OCI-LY7 (cell line): ENCODE data around the gene DCTN3. TPM values are rescaled to one million over a fixed set of nuclear protein-coding genes. Genes with fewer than 3 reads are reported as not detected.

Experiments used
- BruUV-seq: library from RNA; stranded (reverse); fragments of 400-500 nt; replicated peaks from 2 replicates; lab custom pipeline; 2021; lab: Mats Ljungman, UMichigan
- CTCF ChIA-PET: fragments of 300-600 bp; sonication (Branson Sonifier 250); formaldehyde crosslinking; loops from one replicate; lab custom pipeline; 2022; ENCODE audit warnings: antibody characterized with exemption; ENCODE audit not compliant: unreplicated experiment; lab: Charles Lee
- POLR2A ChIA-PET: fragments of 300-600 bp; sonication (Branson Sonifier 250); formaldehyde crosslinking; loops from one replicate; lab custom pipeline; 2022; ENCODE audit warnings: antibody characterized with exemption; lab: Charles Lee
- DNase-seq: peaks from one replicate; pipeline ENCODE4 v3.0.0-alpha.2; 2015; ENCODE audit warnings: low spot score
- H2AFZ ChIP-seq: fragments of 200-600 bp; sonication (generic), shearing (Covaris generic); 2 replicates; pipeline ENCODE4 v1.6.1; 2014; ENCODE audit warnings: mild to moderate bottlenecking, antibody characterized with exemption, low read length, moderate library complexity
- H3K27ac ChIP-seq: fragments of 200-600 bp; sonication (generic); 2 replicates; pipeline ENCODE4 v1.5.1; 2014; ENCODE audit warnings: mixed run types, low read depth, mild to moderate bottlenecking, moderate library complexity, low read length, inconsistent platforms; ENCODE audit not compliant: poor library complexity, severe bottlenecking
- H3K36me3 ChIP-seq: fragments of 200-600 bp; sonication (generic); 2 replicates; pipeline ENCODE4 v1.6.1; 2014; ENCODE audit warnings: mild to moderate bottlenecking, antibody characterized with exemption, low read length, moderate library complexity, mixed read lengths; ENCODE audit not compliant: insufficient read depth
- H3K4me1 ChIP-seq: fragments of 200-600 bp; sonication (generic); 2 replicates; pipeline ENCODE4 v1.5.1; 2014; ENCODE audit warnings: mild to moderate bottlenecking, low read length; ENCODE audit not compliant: insufficient read depth, poor library complexity, severe bottlenecking
- H3K4me2 ChIP-seq: fragments of 200-600 bp; sonication (generic); 2 replicates; pipeline ENCODE4 v1.6.1; 2014; ENCODE audit warnings: mild to moderate bottlenecking, low read length
- H3K4me3 ChIP-seq: fragments of 200-600 bp; sonication (generic); 2 replicates; pipeline ENCODE4 v1.5.1; 2014; ENCODE audit warnings: mild to moderate bottlenecking, low read depth, low read length; ENCODE audit not compliant: poor library complexity, severe bottlenecking
- H3K79me2 ChIP-seq: fragments of 200-600 bp; sonication (generic); 2 replicates; pipeline ENCODE4 v1.6.1; 2016; ENCODE audit warnings: low read depth, mild to moderate bottlenecking, low read length, moderate library complexity, mixed read lengths; ENCODE audit not compliant: insufficient read depth
- H3K9me2 ChIP-seq: fragments of 200-600 bp; sonication (generic); 2 replicates; pipeline ENCODE4 v1.6.1; 2016; ENCODE audit warnings: mild to moderate bottlenecking, low read length, mixed read lengths; ENCODE audit not compliant: insufficient read depth
- H3K9me3 ChIP-seq: fragments of 200-600 bp; sonication (generic); 2 replicates; pipeline ENCODE4 v1.6.1; 2014; ENCODE audit warnings: mild to moderate bottlenecking, mixed run types, low read length, mixed read lengths
- H4K20me1 ChIP-seq: fragments of 200-600 bp; sonication (generic); 2 replicates; pipeline ENCODE4 v1.6.1; 2014; ENCODE audit warnings: mild to moderate bottlenecking, antibody characterized with exemption, low read length, moderate library complexity, mixed read lengths; ENCODE audit not compliant: insufficient read depth
- EZH2phosphoT487 ChIP-seq: fragments of 200-600 bp; sonication (generic); IDR thresholded peaks from 2 replicates; pipeline ENCODE4 v1.6.1; 2018; ENCODE audit warnings: low read depth, borderline replicate concordance, mild to moderate bottlenecking, mixed run types, antibody characterized with exemption, low read length, moderate library complexity, mixed read lengths
- intact Hi-C: fragments of 100-400 bp; cut with micrococcal nuclease; formaldehyde crosslinking; loops from one replicate; pipeline ENCODE4 v1.10.0; 2022; ENCODE audit not compliant: unreplicated experiment
- total RNA-seq, 2 experiments: library from RNA; depleted of rRNA in 1 of 2; stranded (reverse); fragments of >200 nt in 1 of 2; shearing (Covaris generic) in 1 of 2; gene quantifications; 2 replicates each; pipeline ENCODE4 v1.2.3, GENCODE V29; 2014 to 2022
- TF ChIP-seq, protein P1 (sequence below): fragments of 200-600 bp; sonication (generic); conservative IDR thresholded peaks from 2 replicates; pipeline ENCODE4 v1.5.1; 2014; ENCODE audit warnings: mild to moderate bottlenecking, antibody characterized with exemption, low read length, moderate library complexity, mixed read lengths

Gene DCTN3
- total RNA-seq, 2 experiments from 2014 or later: 79.7 to 84.2 TPM

DNA sequence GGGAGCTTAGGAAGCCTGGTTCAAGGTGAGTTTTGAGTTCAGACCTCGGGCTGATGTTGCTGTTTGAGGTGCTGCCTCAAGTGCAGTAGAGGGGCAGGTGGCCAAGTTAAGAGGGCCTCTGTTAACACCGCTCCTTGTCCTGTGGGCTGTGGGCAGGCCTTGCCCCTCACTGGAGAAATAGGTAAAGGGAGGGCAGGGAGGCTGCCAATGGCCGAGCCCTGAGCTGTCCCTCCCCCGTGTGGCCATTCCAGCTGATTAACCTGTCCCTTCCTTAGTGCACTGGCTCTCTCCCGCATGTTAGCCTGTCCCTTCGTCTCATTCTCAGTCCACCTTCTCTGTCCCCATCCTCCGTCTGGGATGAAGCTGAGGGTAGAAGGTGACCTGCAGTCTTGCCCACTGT is 52.2 kb downstream of the DCTN3 start:
- H3K36me3 ChIP-seq: no peaks in the 10 kb centered on the region
- intact Hi-C loops: no loop called here
- ChIA-PET POLR2A (no interaction called here), CTCF (no interaction called here)
- no peaks in the 10 kb centered on the region for H4K20me1 ChIP-seq
- no peaks in the 10 kb centered on the region for H3K9me3 ChIP-seq
- H2AFZ ChIP-seq: no peak overlapping the region
- TF ChIP-seq EZH2phosphoT487: no peak
- TF ChIP-seq, protein P1, sequence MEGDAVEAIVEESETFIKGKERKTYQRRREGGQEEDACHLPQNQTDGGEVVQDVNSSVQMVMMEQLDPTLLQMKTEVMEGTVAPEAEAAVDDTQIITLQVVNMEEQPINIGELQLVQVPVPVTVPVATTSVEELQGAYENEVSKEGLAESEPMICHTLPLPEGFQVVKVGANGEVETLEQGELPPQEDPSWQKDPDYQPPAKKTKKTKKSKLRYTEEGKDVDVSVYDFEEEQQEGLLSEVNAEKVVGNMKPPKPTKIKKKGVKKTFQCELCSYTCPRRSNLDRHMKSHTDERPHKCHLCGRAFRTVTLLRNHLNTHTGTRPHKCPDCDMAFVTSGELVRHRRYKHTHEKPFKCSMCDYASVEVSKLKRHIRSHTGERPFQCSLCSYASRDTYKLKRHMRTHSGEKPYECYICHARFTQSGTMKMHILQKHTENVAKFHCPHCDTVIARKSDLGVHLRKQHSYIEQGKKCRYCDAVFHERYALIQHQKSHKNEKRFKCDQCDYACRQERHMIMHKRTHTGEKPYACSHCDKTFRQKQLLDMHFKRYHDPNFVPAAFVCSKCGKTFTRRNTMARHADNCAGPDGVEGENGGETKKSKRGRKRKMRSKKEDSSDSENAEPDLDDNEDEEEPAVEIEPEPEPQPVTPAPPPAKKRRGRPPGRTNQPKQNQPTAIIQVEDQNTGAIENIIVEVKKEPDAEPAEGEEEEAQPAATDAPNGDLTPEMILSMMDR: no peak
- no peak overlapping the region for H3K27ac ChIP-seq
- no peaks in the 10 kb centered on the region for H3K79me2 ChIP-seq
- no peak overlapping the region for H3K4me2 ChIP-seq
- no peak for DNase-seq
- H3K9me2 ChIP-seq: no peaks in the 10 kb centered on the region
- BruUV-seq: no TSS peak
- no peak overlapping the region for H3K4me3 ChIP-seq
- H3K4me1 ChIP-seq: no peaks in the 10 kb centered on the region

DNA sequence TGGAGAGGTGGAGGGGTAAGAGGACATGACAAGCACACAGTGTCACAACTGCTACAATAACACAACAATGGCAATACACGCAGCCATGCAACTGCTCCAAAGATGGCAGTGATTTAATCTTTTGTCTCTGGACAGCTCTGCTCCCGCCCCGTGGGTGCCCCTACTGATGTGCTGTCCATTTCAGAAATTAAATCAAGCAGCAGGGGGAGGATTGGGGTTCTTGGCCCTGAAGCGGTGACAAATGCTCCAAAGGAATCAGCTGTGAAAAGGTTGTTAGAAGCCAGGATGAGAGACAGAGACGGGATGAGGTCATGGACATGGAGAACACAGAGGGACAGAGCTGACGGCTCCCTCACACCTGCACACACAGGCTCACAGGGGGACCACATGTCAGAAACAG is 53.3 kb downstream of the DCTN3 start:
- no peak overlapping the region for H3K27ac ChIP-seq
- no peaks in the 10 kb centered on the region for H3K36me3 ChIP-seq
- no peaks in the 10 kb centered on the region for H3K79me2 ChIP-seq
- POLR2A ChIA-PET: no interaction called here
- no peak overlapping the region for H3K4me2 ChIP-seq
- intact Hi-C loops: no loop called here
- CTCF ChIA-PET: no interaction called here
- DNase-seq: no peak
- no TSS peak for BruUV-seq
- no peaks in the 10 kb centered on the region for H3K4me1 ChIP-seq
- H3K4me3 ChIP-seq: no peak overlapping the region
- TF ChIP-seq EZH2phosphoT487: no peak
- TF ChIP-seq, protein P1: no peak
- peaks cover 5% of the 10 kb centered on the region; the same call in 1 of the 2 replicates for H3K9me3 ChIP-seq
- no peak overlapping the region for H2AFZ ChIP-seq
- H3K9me2 ChIP-seq: no peaks in the 10 kb centered on the region
- no peaks in the 10 kb centered on the region for H4K20me1 ChIP-seq

DNA sequence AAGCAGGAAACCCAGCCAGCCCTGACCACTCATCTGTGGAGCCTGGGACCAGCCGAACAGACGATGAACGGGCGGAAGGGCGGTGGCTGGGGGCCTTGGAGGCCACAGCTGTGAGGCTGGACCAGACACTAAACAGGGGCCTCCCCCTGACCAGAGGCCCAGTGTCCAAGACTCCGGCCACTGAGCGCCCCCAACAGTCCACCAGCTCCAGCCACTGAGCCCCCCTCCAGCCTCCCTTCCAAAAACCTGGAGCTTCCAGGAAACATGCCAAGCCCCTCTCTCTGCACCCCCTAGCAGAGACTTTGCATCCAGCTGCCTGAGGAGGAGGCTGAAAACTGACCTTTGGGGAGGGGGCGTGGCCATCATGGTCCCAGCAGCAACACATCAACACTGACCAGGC is 54.0 kb downstream of the DCTN3 start:
- Histone ChIP-seq H3K4me1 (no peaks in the 10 kb centered on the region), H3K36me3 (no peaks in the 10 kb centered on the region), H3K27ac (no peak overlapping the region), H3K9me2 (no peaks in the 10 kb centered on the region), H3K4me3 (no peak overlapping the region), H3K79me2 (no peaks in the 10 kb centered on the region), H2AFZ (no peak overlapping the region), H4K20me1 (no peaks in the 10 kb centered on the region), H3K9me3 (peaks cover 9% of the 10 kb centered on the region; the same call in 1 of the 2 replicates), H3K4me2 (no peak overlapping the region)
- POLR2A ChIA-PET: no interaction called here
- TF ChIP-seq EZH2phosphoT487: no peak
- TF ChIP-seq, protein P1: no peak
- no TSS peak for BruUV-seq
- no peak for DNase-seq
- intact Hi-C loops: no loop called here
- CTCF ChIA-PET: no interaction called here
